Measurements from ENCODE around the gene PPM1D.

PPM1D gene

DNA sequence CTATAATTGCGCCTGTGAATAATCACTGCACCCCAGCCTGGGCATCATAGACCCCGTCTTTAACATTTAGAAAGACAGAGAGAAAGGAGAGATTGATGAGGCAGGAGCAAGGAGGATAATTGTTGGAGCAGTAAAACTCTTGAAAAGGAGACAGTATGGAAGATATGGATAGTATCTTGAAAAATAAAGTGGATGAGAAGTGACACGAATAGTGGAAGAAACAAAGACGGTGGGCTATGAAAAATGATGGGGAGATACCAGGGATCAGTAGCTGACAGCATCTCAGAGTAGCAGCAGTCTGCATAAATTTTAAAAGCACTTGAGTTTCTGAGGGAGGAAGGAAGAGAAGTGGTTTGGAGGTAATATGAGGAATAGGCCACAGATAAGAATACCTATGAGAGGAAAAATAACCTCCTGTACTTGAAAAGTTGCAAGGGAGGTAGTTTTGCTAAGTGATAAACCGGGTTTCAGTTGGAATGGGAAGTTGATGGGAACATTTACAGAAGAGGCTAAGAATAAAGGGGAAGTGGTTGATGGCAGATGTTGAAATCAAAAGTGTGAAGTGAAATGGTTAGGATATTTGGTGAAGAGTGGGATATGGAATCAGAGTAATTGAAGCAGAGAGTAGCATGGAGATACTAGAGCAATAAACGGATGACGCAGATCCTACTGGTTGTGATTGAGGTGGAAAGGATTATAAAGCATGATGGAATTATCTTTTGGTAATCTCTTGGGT, 1.8 kb upstream of the PPM1D start:
- TF ChIP-seq TCF12 (IDR thresholded peaks at IDR 0.05; ENCODE audit: low read depth) (no peak), TEAD4 (IDR thresholded peaks at IDR 0.05) (no peak), FOXM1 (IDR thresholded peaks at IDR 0.05; ENCODE audit: borderline replicate concordance, low read depth) (no peak), NFIC (IDR thresholded peaks at IDR 0.05) (no peak), EGR1 (IDR thresholded peaks at IDR 0.05) (no peak), YY1 (IDR thresholded peaks at IDR 0.05; ENCODE audit: low read depth) (no peak), EP300 (IDR thresholded peaks at IDR 0.05; ENCODE audit: borderline replicate concordance) (no peak), CREB1 (IDR thresholded peaks at IDR 0.05; ENCODE audit: low read depth) (no peak), TAF1 (IDR thresholded peaks at IDR 0.05; ENCODE audit: low read depth) (no peak), RAD21 (IDR thresholded peaks at IDR 0.05; ENCODE audit: low read depth) (no peak), ZBTB7A (IDR thresholded peaks at IDR 0.05; ENCODE audit: low read depth) (no peak), CEBPB (IDR thresholded peaks at IDR 0.05) (no peak)
- TF ChIP-seq, protein P1, sequence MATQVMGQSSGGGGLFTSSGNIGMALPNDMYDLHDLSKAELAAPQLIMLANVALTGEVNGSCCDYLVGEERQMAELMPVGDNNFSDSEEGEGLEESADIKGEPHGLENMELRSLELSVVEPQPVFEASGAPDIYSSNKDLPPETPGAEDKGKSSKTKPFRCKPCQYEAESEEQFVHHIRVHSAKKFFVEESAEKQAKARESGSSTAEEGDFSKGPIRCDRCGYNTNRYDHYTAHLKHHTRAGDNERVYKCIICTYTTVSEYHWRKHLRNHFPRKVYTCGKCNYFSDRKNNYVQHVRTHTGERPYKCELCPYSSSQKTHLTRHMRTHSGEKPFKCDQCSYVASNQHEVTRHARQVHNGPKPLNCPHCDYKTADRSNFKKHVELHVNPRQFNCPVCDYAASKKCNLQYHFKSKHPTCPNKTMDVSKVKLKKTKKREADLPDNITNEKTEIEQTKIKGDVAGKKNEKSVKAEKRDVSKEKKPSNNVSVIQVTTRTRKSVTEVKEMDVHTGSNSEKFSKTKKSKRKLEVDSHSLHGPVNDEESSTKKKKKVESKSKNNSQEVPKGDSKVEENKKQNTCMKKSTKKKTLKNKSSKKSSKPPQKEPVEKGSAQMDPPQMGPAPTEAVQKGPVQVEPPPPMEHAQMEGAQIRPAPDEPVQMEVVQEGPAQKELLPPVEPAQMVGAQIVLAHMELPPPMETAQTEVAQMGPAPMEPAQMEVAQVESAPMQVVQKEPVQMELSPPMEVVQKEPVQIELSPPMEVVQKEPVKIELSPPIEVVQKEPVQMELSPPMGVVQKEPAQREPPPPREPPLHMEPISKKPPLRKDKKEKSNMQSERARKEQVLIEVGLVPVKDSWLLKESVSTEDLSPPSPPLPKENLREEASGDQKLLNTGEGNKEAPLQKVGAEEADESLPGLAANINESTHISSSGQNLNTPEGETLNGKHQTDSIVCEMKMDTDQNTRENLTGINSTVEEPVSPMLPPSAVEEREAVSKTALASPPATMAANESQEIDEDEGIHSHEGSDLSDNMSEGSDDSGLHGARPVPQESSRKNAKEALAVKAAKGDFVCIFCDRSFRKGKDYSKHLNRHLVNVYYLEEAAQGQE (IDR thresholded peaks at IDR 0.05; ENCODE audit: low read depth): no peak
- TF ChIP-seq, protein P2, sequence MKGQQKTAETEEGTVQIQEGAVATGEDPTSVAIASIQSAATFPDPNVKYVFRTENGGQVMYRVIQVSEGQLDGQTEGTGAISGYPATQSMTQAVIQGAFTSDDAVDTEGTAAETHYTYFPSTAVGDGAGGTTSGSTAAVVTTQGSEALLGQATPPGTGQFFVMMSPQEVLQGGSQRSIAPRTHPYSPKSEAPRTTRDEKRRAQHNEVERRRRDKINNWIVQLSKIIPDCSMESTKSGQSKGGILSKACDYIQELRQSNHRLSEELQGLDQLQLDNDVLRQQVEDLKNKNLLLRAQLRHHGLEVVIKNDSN (IDR thresholded peaks at IDR 0.05): no peak
- TF ChIP-seq, protein P3, sequence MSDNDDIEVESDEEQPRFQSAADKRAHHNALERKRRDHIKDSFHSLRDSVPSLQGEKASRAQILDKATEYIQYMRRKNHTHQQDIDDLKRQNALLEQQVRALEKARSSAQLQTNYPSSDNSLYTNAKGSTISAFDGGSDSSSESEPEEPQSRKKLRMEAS (IDR thresholded peaks at IDR 0.05): no peak

DNA sequence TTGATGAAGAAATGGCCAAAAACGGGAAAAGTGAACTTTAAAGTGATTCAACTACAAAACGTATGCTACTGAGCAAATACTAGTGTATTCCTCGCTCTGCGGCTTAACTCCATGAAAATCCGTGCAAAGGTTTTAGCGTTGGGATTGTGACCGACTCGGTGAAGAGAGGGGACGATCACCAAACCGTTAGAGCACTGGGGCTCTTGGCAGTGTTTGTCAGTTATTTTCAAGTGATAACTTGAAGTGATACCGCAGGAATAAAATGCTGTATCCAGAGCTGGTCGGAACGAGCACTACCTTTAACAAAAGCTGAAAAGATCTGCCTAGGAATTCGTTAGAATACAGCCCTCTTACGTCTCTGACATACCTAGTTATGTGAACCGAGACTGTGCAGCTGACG, 773 bp upstream of the PPM1D start:
- no peak; the same call in 1 of the 2 replicates for TF ChIP-seq TEAD4 (IDR thresholded peaks at IDR 0.05)
- no peak for TF ChIP-seq NFIC (IDR thresholded peaks at IDR 0.05)
- TF ChIP-seq ZBTB7A (IDR thresholded peaks at IDR 0.05; ENCODE audit: low read depth): no peak
- TF ChIP-seq TAF1 (IDR thresholded peaks at IDR 0.05; ENCODE audit: low read depth): no peak
- TF ChIP-seq, protein P2 (IDR thresholded peaks at IDR 0.05): no peak
- no peak for TF ChIP-seq CEBPB (IDR thresholded peaks at IDR 0.05)
- TF ChIP-seq YY1 (IDR thresholded peaks at IDR 0.05; ENCODE audit: low read depth): no peak
- TF ChIP-seq EP300 (IDR thresholded peaks at IDR 0.05; ENCODE audit: borderline replicate concordance): no peak
- TF ChIP-seq, protein P3 (IDR thresholded peaks at IDR 0.05): no peak
- no peak for TF ChIP-seq TCF12 (IDR thresholded peaks at IDR 0.05; ENCODE audit: low read depth)
- no peak for TF ChIP-seq CREB1 (IDR thresholded peaks at IDR 0.05; ENCODE audit: low read depth)

DNA sequence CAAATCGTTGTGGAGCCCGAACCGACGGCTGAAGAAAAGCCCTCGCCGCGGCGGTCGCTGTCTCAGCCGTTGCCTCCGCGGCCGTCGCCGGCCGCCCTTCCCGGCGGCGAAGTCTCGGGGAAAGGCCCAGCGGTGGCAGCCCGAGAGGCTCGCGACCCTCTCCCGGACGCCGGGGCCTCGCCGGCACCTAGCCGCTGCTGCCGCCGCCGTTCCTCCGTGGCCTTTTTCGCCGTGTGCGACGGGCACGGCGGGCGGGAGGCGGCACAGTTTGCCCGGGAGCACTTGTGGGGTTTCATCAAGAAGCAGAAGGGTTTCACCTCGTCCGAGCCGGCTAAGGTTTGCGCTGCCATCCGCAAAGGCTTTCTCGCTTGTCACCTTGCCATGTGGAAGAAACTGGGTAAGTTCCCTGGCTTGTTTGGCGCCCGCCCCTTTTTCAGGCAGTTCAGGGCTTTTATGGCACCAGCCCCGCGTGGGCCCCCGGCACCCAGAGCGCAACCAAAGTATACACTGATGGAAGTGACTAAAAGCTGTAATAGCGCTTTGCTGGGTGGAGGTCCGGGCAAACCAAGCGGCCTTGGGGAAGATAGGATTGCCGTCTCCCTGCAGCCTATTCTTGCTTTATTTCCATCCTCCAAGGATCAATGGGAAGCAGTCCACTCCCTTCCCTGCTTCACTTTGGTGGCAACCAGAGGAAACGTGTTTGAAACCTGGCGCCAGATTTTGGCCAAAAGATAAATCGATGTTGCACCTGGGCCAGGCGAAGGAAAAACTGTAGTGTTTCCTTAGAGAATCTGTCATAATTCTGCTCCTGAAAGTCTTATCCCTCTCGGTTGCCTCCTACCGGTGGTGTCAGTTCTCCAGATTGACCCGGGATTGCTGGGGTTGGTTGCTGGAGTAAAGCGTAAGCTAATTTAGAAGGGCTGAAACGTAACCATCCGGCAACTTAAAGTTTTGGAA, 775 bp downstream of the PPM1D start:
- TF ChIP-seq YY1 (IDR thresholded peaks at IDR 0.05; ENCODE audit: low read depth) (no peak), RAD21 (IDR thresholded peaks at IDR 0.05; ENCODE audit: low read depth) (0 out of 2 replicates have a peak, but pooled peaks have one; percentile 20)
- TF ChIP-seq, protein P3 (IDR thresholded peaks at IDR 0.05): no peak

DNA sequence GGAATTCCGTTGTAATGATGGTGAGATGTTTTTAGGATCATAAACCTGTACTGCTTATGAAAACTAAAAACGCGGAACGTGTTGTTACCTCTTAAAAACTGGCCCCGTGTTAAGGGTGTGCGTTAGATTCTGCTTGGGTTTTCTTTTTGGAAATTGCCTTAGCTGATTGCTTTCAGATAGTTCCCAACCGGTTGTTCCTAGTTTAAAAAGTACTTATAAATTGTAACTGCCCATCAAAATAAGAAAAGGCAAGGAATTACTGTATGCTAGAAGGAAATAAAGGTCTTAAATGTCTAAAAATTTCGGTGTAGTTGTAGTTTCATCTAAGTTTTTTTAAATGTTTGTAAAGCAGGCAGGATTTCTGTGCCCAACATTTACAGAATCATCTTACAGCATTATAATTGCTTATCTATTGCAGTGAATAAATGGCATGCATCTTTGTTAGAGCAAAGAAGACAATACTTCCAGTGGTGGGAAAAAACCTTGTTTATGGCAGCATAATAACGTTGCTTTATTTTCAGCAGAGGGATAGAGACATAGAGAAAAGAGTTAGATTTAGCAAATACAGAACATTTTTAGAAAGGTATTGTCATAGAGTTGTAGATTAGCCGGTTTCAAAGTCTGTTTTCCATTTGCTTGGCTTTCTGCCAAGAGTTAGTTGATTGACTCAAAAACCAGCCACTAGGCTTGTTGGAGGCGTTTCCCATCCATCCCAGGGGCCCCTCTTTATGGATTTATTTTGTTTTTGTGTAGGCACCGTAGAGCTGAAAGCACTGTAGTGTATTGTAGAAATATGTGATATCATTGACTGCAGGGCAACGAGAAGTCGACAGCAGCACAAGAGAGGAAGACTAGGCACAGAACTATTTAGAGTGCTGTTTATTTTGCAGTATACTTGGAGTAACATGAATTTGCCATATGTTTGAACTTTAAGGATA, 1.7 kb downstream of the PPM1D start:
- TF ChIP-seq FOXM1 (IDR thresholded peaks at IDR 0.05; ENCODE audit: borderline replicate concordance, low read depth) (no peak), NFIC (IDR thresholded peaks at IDR 0.05) (peak; percentile 94)

DNA sequence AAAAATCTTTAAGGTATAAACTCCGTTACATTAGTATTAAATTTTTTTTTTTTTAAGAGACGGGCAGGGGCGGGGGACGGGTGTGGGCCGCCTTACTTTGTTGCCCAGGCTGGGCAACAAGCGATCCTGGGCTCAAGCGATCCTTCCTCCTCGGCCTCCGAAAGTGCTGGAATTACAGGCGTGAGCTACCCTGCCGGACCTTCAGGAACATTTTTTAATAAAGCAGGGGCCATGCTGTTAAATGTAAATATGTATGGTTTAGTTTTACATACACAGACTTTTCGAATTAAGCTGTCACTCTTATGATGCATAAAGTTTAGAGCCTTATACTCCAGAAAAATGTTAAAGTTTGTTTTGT, 2.4 kb downstream of the PPM1D start:
- TF ChIP-seq, protein P3 (IDR thresholded peaks at IDR 0.05): no peak
- TF ChIP-seq RAD21 (IDR thresholded peaks at IDR 0.05; ENCODE audit: low read depth): no peak
- TF ChIP-seq, protein P1 (IDR thresholded peaks at IDR 0.05; ENCODE audit: low read depth): no peak
- TF ChIP-seq YY1 (IDR thresholded peaks at IDR 0.05; ENCODE audit: low read depth): no peak
- TF ChIP-seq, protein P2 (IDR thresholded peaks at IDR 0.05): no peak
- TF ChIP-seq EP300 (IDR thresholded peaks at IDR 0.05; ENCODE audit: borderline replicate concordance): no peak
- TF ChIP-seq CREB1 (IDR thresholded peaks at IDR 0.05; ENCODE audit: low read depth): no peak
